ENCODE data around the gene PIGQ. TPM values are rescaled to one million over a fixed set of nuclear protein-coding genes. Genes with fewer than 3 reads are reported as not detected.
A peak's percentile ranks its signal among the peaks of the same experiment; 100 is the strongest.

The PIGQ gene
- polyA plus RNA-seq, 1 of the 3 experiments (the other 2 are of a cell fraction) = 38.7 TPM

DNA sequence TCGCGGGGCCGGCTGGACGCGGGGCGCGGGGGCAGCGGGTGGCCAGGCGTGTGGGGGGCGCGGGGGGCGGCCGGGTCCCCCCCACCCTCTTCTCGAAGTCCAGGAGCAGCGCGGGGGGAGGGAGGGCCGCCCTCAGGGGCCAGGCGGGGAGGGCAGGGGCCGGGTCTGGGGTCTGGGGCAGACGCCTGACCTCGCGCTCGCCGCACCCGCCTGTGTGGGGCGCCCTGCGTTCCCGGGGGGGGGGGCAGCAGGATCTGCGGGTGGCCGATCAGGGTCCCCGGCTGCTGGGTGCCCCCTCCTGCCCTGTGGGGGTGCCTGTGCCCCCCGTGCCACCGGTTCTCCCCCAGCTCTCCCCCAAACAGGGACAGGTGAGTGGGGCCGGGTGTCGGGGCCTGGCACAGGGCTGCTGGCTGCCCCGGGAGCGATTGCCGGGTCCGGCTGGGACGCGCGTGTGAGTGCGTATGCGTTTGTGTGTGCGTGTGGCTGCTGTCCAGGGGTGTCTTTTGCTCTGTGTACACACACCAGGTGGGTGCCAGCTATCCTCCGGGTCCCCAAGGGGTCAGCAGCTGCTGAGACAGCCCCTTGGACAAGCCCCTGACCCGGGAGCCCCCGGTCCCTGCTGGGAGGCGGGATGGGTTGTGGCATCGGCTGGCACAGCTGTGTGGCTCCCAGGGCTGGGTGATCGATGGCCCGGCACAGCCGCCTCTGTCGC, 8.9 kb upstream of the PIGQ start:
- Histone ChIP-seq H3K9me2 (no peaks in the 10 kb centered on the region), H4K20me1 (ENCODE audit: insufficient read depth) (no peaks in the 10 kb centered on the region), H3K36me3 (replicated peaks in 1 of 2; ENCODE audit: control insufficient read depth in 1 of 2, insufficient read depth in 2 of 2, low read length in 1 of 2) (no peaks in the 10 kb centered on the region), H3F3A (replicated peaks; ENCODE audit: insufficient read depth) (no peaks in the 10 kb centered on the region), H3K79me2 (ENCODE audit: insufficient read depth) (no peaks in the 10 kb centered on the region), H3K27ac (ENCODE audit: low read depth in 2 of 2, low read length in 1 of 2) (no peak overlapping the region), H3K4me3 (ENCODE audit: low read depth in 2 of 2, low read length in 1 of 2) (no peak overlapping the region), H3K9ac (no peak overlapping the region), H3K4me2 (no peak overlapping the region), H2AFZ (ENCODE audit: low read depth) (no peak overlapping the region), H3K9me3 (no peaks in the 10 kb centered on the region), H3K4me1 (ENCODE audit: control insufficient read depth in 1 of 2, insufficient read depth in 2 of 2, low read depth in 1 of 2, low read length in 1 of 2) (peaks cover under 1 to 20% of the 10 kb centered on the region in 2 experiments; a peak in 1 of 4 replicates), H3K27me3 (ENCODE audit: insufficient read depth) (peaks cover 27% of the 10 kb centered on the region)
- no peak for TF ChIP-seq EZH2phosphoT487 (IDR thresholded peaks at IDR 0.05; ENCODE audit: borderline replicate concordance, low read depth)
- no peak for TF ChIP-seq CHD2 (IDR thresholded peaks at IDR 0.05; ENCODE audit: low read length, partially characterized antibody)
- 0% methylated on average over 2 of the region's 54 CpGs for WGBS (ENCODE audit: low lambda C conversion rate)
- ChIA-PET CTCF (interaction anchor here (0.6 to 1.2 kb wide), 3 partner anchors 14 to 27 kb away, joined by 3 read pairs; no protein-coding TSS in a partner anchor), POLR2A (no interaction called here)
- DNase-seq = peak; percentile 60

DNA sequence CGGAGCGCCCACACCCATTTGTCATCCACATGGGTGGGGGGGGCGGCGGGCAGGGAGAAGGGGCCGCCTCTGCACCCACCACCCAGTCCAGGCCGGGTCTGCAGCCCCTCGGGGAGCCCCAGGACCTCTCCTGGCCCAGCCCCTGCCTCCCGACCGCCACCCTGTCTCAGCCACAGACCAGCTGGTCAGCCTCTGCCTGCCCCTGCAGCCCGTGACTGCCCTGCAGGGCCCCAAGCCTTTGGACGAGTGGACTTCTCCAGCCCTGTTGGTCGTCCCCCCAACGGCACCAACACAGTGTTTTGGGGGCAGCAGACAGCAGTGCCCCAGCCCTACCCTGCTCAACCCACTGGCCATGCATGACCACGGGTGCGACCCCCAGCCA, 8.4 kb upstream of the PIGQ start:
- Histone ChIP-seq H3K79me2 (ENCODE audit: insufficient read depth) (no peaks in the 10 kb centered on the region), H3K9ac (no peak overlapping the region), H4K20me1 (ENCODE audit: insufficient read depth) (no peaks in the 10 kb centered on the region), H3K9me2 (no peaks in the 10 kb centered on the region), H3F3A (replicated peaks; ENCODE audit: insufficient read depth) (no peaks in the 10 kb centered on the region), H3K4me2 (no peak overlapping the region), H3K9me3 (no peaks in the 10 kb centered on the region), H2AFZ (ENCODE audit: low read depth) (no peak overlapping the region), H3K4me3 (ENCODE audit: low read depth in 2 of 2, low read length in 1 of 2) (no peak overlapping the region), H3K27me3 (ENCODE audit: insufficient read depth) (peaks cover 27% of the 10 kb centered on the region), H3K36me3 (replicated peaks in 1 of 2; ENCODE audit: control insufficient read depth in 1 of 2, insufficient read depth in 2 of 2, low read length in 1 of 2) (no peaks in the 10 kb centered on the region), H3K27ac (ENCODE audit: low read depth in 2 of 2, low read length in 1 of 2) (no peak overlapping the region), H3K4me1 (ENCODE audit: control insufficient read depth in 1 of 2, insufficient read depth in 2 of 2, low read depth in 1 of 2, low read length in 1 of 2) (peaks cover 6 to 24% of the 10 kb centered on the region in 2 experiments; a peak in 1 of 4 replicates)
- TF ChIP-seq POLR2AphosphoS5 (IDR thresholded peaks at IDR 0.05; ENCODE audit: low read depth, low read length) (no peak), NFIC (IDR thresholded peaks at IDR 0.05; ENCODE audit: borderline replicate concordance) (no peak), SIN3A (IDR thresholded peaks at IDR 0.05; ENCODE audit: borderline replicate concordance, low read depth, low read length) (no peak), FOXM1 (IDR thresholded peaks at IDR 0.05; ENCODE audit: low read depth) (no peak), GABPA (IDR thresholded peaks at IDR 0.05; ENCODE audit: low read depth) (no peak), TCF12 (IDR thresholded peaks at IDR 0.05) (no peak), CHD2 (IDR thresholded peaks at IDR 0.05; ENCODE audit: low read length, partially characterized antibody) (no peak), NRF1 (IDR thresholded peaks at IDR 0.05; ENCODE audit: low read depth, low read length) (no peak), SMC3 (IDR thresholded peaks at IDR 0.05; ENCODE audit: low read depth, low read length) (no peak)
- TF ChIP-seq, protein P1, sequence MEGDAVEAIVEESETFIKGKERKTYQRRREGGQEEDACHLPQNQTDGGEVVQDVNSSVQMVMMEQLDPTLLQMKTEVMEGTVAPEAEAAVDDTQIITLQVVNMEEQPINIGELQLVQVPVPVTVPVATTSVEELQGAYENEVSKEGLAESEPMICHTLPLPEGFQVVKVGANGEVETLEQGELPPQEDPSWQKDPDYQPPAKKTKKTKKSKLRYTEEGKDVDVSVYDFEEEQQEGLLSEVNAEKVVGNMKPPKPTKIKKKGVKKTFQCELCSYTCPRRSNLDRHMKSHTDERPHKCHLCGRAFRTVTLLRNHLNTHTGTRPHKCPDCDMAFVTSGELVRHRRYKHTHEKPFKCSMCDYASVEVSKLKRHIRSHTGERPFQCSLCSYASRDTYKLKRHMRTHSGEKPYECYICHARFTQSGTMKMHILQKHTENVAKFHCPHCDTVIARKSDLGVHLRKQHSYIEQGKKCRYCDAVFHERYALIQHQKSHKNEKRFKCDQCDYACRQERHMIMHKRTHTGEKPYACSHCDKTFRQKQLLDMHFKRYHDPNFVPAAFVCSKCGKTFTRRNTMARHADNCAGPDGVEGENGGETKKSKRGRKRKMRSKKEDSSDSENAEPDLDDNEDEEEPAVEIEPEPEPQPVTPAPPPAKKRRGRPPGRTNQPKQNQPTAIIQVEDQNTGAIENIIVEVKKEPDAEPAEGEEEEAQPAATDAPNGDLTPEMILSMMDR (IDR thresholded peaks at IDR 0.05) = no peak
- TF ChIP-seq, protein P2, sequence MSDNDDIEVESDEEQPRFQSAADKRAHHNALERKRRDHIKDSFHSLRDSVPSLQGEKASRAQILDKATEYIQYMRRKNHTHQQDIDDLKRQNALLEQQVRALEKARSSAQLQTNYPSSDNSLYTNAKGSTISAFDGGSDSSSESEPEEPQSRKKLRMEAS (IDR thresholded peaks at IDR 0.05; ENCODE audit: low read depth) = no peak
- TF ChIP-seq, protein P3, sequence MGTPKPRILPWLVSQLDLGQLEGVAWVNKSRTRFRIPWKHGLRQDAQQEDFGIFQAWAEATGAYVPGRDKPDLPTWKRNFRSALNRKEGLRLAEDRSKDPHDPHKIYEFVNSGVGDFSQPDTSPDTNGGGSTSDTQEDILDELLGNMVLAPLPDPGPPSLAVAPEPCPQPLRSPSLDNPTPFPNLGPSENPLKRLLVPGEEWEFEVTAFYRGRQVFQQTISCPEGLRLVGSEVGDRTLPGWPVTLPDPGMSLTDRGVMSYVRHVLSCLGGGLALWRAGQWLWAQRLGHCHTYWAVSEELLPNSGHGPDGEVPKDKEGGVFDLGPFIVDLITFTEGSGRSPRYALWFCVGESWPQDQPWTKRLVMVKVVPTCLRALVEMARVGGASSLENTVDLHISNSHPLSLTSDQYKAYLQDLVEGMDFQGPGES (IDR thresholded peaks at IDR 0.05; ENCODE audit: low read depth, low read length) = no peak
- DNase-seq = no peak
- CTCF ChIA-PET = interaction anchor here (0.6 to 1.2 kb wide), 3 partner anchors 14 to 27 kb away, joined by 3 read pairs; no protein-coding TSS in a partner anchor
- POLR2A ChIA-PET = no interaction called here
- 69% methylated on average over 7 of the region's 15 CpGs for WGBS (ENCODE audit: low lambda C conversion rate)
